NCI-H2107 treated with DMSO at 0.1 percent for 48 hours (cell line): ENCODE measurements around the gene CNTLN.
"Not testable (repeated sequence)": the region's sequence is repeated elsewhere in the genome, so short reads cannot be mapped to it uniquely, and the experiment has no call there.

Source experiments
- DNase-seq: peaks from one replicate; lab custom pipeline; 2025; ENCODE audit not compliant: unreplicated experiment; lab: John Stamatoyannopoulos, UW

Gene CNTLN

GRCh38 chr9:17401858-17402257, 267.0 kb downstream of the CNTLN start:
- no peak for DNase-seq

- no peak for DNase-seq
Measured at GRCh38 chr9:17402309-17402708, 267.5 kb downstream of the CNTLN start.

GRCh38 chr9:17403539-17403938, 268.7 kb downstream of the CNTLN start:
- no peak for DNase-seq

GRCh38 chr9:17414986-17415385, 280.1 kb downstream of the CNTLN start:
- DNase-seq = no peak

- no peak for DNase-seq
Measured at GRCh38 chr9:17422994-17423680, 288.3 kb downstream of the CNTLN start.

- DNase-seq = no peak
Measured at GRCh38 chr9:17423681-17424011, 288.8 kb downstream of the CNTLN start.

- DNase-seq = no peak
Measured at GRCh38 chr9:17425384-17425783, 290.5 kb downstream of the CNTLN start.

GRCh38 chr9:17433526-17433925, 298.7 kb downstream of the CNTLN start:
- DNase-seq = no peak

- no peak for DNase-seq
Measured at GRCh38 chr9:17436854-17437253, 302.0 kb downstream of the CNTLN start.

GRCh38 chr9:17437813-17438212, 303.0 kb downstream of the CNTLN start:
- no peak for DNase-seq

GRCh38 chr9:17445126-17445525, 310.3 kb downstream of the CNTLN start:
- DNase-seq = not testable (repeated sequence)

- DNase-seq = no peak
Measured at GRCh38 chr9:17453751-17454150, 318.9 kb downstream of the CNTLN start.

GRCh38 chr9:17462869-17463464, 328.1 kb downstream of the CNTLN start:
- peak; percentile 31 for DNase-seq

GRCh38 chr9:17470036-17470813, 335.4 kb downstream of the CNTLN start:
- DNase-seq = no peak

- DNase-seq = no peak
Measured at GRCh38 chr9:17472126-17472525, 337.3 kb downstream of the CNTLN start.

GRCh38 chr9:17476401-17476800, 341.6 kb downstream of the CNTLN start:
- DNase-seq = no peak

- no peak for DNase-seq
Measured at GRCh38 chr9:17477816-17478215, 343.0 kb downstream of the CNTLN start.

GRCh38 chr9:17480966-17481365, 346.1 kb downstream of the CNTLN start:
- no peak for DNase-seq

- DNase-seq = no peak
Measured at GRCh38 chr9:17481565-17481964, 346.7 kb downstream of the CNTLN start.

- no peak for DNase-seq
Measured at GRCh38 chr9:17484906-17485305, 350.1 kb downstream of the CNTLN start.

GRCh38 chr9:17486396-17486795, 351.6 kb downstream of the CNTLN start:
- no peak for DNase-seq

GRCh38 chr9:17487467-17487866, 352.6 kb downstream of the CNTLN start:
- no peak for DNase-seq
